Measurements from ENCODE around the gene SLC41A1.

DNA sequence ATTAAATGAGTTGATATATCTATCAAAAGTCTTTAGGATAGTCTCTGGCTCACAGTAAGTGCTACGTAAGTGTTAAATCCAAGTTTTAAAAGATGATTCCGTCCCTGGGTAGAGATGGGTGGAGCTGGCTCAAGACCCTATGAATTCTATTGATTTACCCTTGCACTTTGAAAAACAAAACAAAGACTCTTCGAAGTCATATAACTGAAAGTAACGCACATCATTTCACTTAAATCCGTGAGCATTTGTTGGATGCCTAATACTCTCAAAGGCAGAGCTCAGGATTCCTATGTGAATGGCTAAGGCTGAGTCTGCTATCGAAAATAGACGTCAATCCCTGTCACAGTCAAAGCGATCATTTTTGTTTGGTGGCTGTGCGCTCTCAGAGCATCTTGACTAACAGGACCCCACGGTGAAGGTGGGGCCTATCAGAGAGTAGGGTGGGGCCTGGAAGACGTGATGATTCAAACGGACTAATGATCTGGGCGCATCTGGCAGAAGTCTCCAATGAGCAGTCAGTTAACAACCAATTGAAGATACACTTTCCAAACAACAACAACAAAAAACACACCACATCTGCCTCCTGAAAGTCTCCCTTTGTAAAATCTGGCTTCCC is 61.9 kb downstream of the SLC41A1 start:
- TF ChIP-seq, protein P1, sequence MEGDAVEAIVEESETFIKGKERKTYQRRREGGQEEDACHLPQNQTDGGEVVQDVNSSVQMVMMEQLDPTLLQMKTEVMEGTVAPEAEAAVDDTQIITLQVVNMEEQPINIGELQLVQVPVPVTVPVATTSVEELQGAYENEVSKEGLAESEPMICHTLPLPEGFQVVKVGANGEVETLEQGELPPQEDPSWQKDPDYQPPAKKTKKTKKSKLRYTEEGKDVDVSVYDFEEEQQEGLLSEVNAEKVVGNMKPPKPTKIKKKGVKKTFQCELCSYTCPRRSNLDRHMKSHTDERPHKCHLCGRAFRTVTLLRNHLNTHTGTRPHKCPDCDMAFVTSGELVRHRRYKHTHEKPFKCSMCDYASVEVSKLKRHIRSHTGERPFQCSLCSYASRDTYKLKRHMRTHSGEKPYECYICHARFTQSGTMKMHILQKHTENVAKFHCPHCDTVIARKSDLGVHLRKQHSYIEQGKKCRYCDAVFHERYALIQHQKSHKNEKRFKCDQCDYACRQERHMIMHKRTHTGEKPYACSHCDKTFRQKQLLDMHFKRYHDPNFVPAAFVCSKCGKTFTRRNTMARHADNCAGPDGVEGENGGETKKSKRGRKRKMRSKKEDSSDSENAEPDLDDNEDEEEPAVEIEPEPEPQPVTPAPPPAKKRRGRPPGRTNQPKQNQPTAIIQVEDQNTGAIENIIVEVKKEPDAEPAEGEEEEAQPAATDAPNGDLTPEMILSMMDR (IDR thresholded peaks at IDR 0.05) = no peak
- no peak for TF ChIP-seq POLR2A (IDR thresholded peaks at IDR 0.05)
- TF ChIP-seq EP300 (IDR thresholded peaks at IDR 0.05) = no peak
